MM.1S (cell line): ENCODE results near the gene SETD1A.

ENCODE experiments used
- DNase-seq: peaks from one replicate; pipeline ENCODE4 v3.0.0-alpha.2; 2015
- H2AFZ ChIP-seq: fragments of 300-600 bp; sonication (generic); 2 replicates; pipeline ENCODE4 v1.6.0; 2016; ENCODE audit warnings: antibody characterized with exemption, low read length
- H3F3A ChIP-seq: fragments of 300-600 bp; sonication (generic); 2 replicates; pipeline ENCODE4 v1.6.1; 2016; ENCODE audit warnings: mild to moderate bottlenecking, antibody characterized with exemption, low read length, moderate library complexity, mixed read lengths; ENCODE audit not compliant: insufficient read depth
- H3K27ac ChIP-seq: fragments of 300-600 bp; sonication (generic); 2 replicates; pipeline ENCODE4 v1.5.1; 2016; ENCODE audit warnings: mild to moderate bottlenecking, low read length
- H3K27me3 ChIP-seq: fragments of 300-600 bp; sonication (generic); replicated peaks from 2 replicates; pipeline ENCODE4 v1.6.0; 2016; ENCODE audit warnings: low read length; ENCODE audit not compliant: insufficient read depth
- H3K36me3 ChIP-seq: fragments of 300-600 bp; sonication (generic); replicated peaks from 2 replicates; pipeline ENCODE4 v1.6.1; 2016; ENCODE audit warnings: mild to moderate bottlenecking, low read length, mixed read lengths; ENCODE audit not compliant: insufficient read depth
- H3K4me1 ChIP-seq: fragments of 300-600 bp; sonication (generic); 2 replicates; pipeline ENCODE4 v1.6.1; 2016; ENCODE audit warnings: low read length, mixed read lengths
- H3K4me2 ChIP-seq: fragments of 300-600 bp; sonication (generic); 2 replicates; pipeline ENCODE4 v1.6.0; 2016; ENCODE audit warnings: low read depth, low read length
- H3K4me3 ChIP-seq: fragments of 300-600 bp; sonication (generic); 2 replicates; pipeline ENCODE4 v1.5.1; 2016; ENCODE audit warnings: low read length, mixed read lengths
- H3K79me2 ChIP-seq: fragments of 300-600 bp; sonication (generic); 2 replicates; pipeline ENCODE4 v1.6.1; 2016; ENCODE audit warnings: mixed run types, low read length, mixed read lengths
- H3K9ac ChIP-seq: fragments of 300-600 bp; sonication (generic); 2 replicates; pipeline ENCODE4 v1.6.1; 2016; ENCODE audit warnings: low read length, mixed read lengths
- H3K9me2 ChIP-seq: fragments of 300-600 bp; sonication (generic); replicated peaks from 2 replicates; pipeline ENCODE4 v1.6.1; 2016; ENCODE audit warnings: mild to moderate bottlenecking, low read length, mixed read lengths; ENCODE audit not compliant: insufficient read depth
- H3K9me3 ChIP-seq: fragments of 300-600 bp; sonication (generic); replicated peaks from 2 replicates; pipeline ENCODE4 v1.6.1; 2016; ENCODE audit warnings: mild to moderate bottlenecking, low read length, mixed read lengths; ENCODE audit not compliant: insufficient read depth
- H4K20me1 ChIP-seq: fragments of 300-600 bp; sonication (generic); 2 replicates; pipeline ENCODE4 v1.6.1; 2016; ENCODE audit warnings: mild to moderate bottlenecking, low read length, moderate library complexity, mixed read lengths; ENCODE audit not compliant: insufficient read depth
- CTCF ChIP-seq: fragments of 300-600 bp; sonication (generic); IDR thresholded peaks from 2 replicates; pipeline ENCODE4 v1.5.1; 2016; ENCODE audit warnings: antibody characterized with exemption, low read length, mixed read lengths
- EZH2 ChIP-seq: fragments of 300-600 bp; sonication (generic); optimal IDR thresholded peaks from 2 replicates; pipeline ENCODE3; 2017; ENCODE audit warnings: low read depth, mild to moderate bottlenecking, antibody characterized with exemption, low read length, mixed read lengths
- EZH2phosphoT487 ChIP-seq: fragments of 300-600 bp; sonication (generic); IDR thresholded peaks from 2 replicates; pipeline ENCODE4 v1.6.1; 2018; ENCODE audit warnings: antibody characterized with exemption, low read length

SETD1A gene

GRCh38 chr16:30924913-30925631 lies 32.5 kb upstream of the SETD1A start:
- Histone ChIP-seq H2AFZ (no peak overlapping the region), H3K4me1 (0 out of 2 replicates have a peak, but pooled peaks cover 6% of the 10 kb centered on the region), H3K9me3 (no peaks in the 10 kb centered on the region), H3K9me2 (no peaks in the 10 kb centered on the region), H3K36me3 (no peaks in the 10 kb centered on the region), H3K79me2 (peaks cover 3% of the 10 kb centered on the region; the same call in 1 of the 2 replicates), H3K27ac (no peak overlapping the region), H4K20me1 (no peaks in the 10 kb centered on the region), H3K9ac (no peak overlapping the region), H3F3A (peaks cover 3% of the 10 kb centered on the region; the same call in 1 of the 2 replicates), H3K4me3 (no peak overlapping the region), H3K27me3 (no peaks in the 10 kb centered on the region), H3K4me2 (no peak overlapping the region)
- TF ChIP-seq EZH2phosphoT487 (no peak), EZH2 (no peak), CTCF (no peak)
- DNase-seq, result no peak

- H4K20me1 ChIP-seq, result no peaks in the 10 kb centered on the region
- no peaks in the 10 kb centered on the region for H3K36me3 ChIP-seq
- no peak overlapping the region for H3K27ac ChIP-seq
- no peaks in the 10 kb centered on the region for H3K9me3 ChIP-seq
- H2AFZ ChIP-seq, result no peak overlapping the region
- H3K27me3 ChIP-seq, result no peaks in the 10 kb centered on the region
- no peak for TF ChIP-seq EZH2phosphoT487
- no peak for TF ChIP-seq EZH2
- no peak for TF ChIP-seq CTCF
- H3K4me2 ChIP-seq, result no peak overlapping the region
- no peak overlapping the region for H3K4me3 ChIP-seq
- peaks cover 3% of the 10 kb centered on the region; the same call in 1 of the 2 replicates for H3K79me2 ChIP-seq
- H3K9ac ChIP-seq, result no peak overlapping the region
- 0 out of 2 replicates have a peak, but pooled peaks cover 6% of the 10 kb centered on the region for H3K4me1 ChIP-seq
- no peak for DNase-seq
- H3K9me2 ChIP-seq, result no peaks in the 10 kb centered on the region
- peaks cover 3% of the 10 kb centered on the region; the same call in 1 of the 2 replicates for H3F3A ChIP-seq
Observed at GRCh38 chr16:30925632-30925987, 31.9 kb upstream of the SETD1A start.

GRCh38 chr16:30925995-30926811 lies 31.4 kb upstream of the SETD1A start:
- no peaks in the 10 kb centered on the region for H3K9me2 ChIP-seq
- no peaks in the 10 kb centered on the region for H3K9me3 ChIP-seq
- no peaks in the 10 kb centered on the region for H3K36me3 ChIP-seq
- no peak for TF ChIP-seq EZH2phosphoT487
- TF ChIP-seq EZH2, result no peak
- no peak for TF ChIP-seq CTCF
- peaks cover 3% of the 10 kb centered on the region; the same call in 1 of the 2 replicates for H3F3A ChIP-seq
- no peak overlapping the region for H2AFZ ChIP-seq
- no peak overlapping the region for H3K4me2 ChIP-seq
- no peaks in the 10 kb centered on the region for H3K27me3 ChIP-seq
- DNase-seq, result no peak
- no peak overlapping the region for H3K27ac ChIP-seq
- H4K20me1 ChIP-seq, result no peaks in the 10 kb centered on the region
- H3K9ac ChIP-seq, result no peak overlapping the region
- no peaks in the 10 kb centered on the region for H3K79me2 ChIP-seq
- H3K4me3 ChIP-seq, result no peak overlapping the region
- 0 out of 2 replicates have a peak, but pooled peaks cover 6% of the 10 kb centered on the region for H3K4me1 ChIP-seq
